HepG2 (cell line): ENCODE measurements around the gene USP14. TPM values are rescaled to one million over a fixed set of nuclear protein-coding genes. Genes with fewer than 3 reads are reported as not detected.

ENCODE experiments used
- BCL3 ChIP-seq: sonication (generic); formaldehyde crosslinking; IDR thresholded peaks from 2 replicates; pipeline ENCODE4 v1.5.1; 2020; ENCODE audit warnings: mild to moderate bottlenecking, missing genetic modification reagents, moderate library complexity
- DR1 ChIP-seq: sonication (generic); formaldehyde crosslinking; IDR thresholded peaks from 2 replicates; pipeline ENCODE4 v1.8.0; 2021; ENCODE audit warnings: mild to moderate bottlenecking, missing genetic modification reagents, inconsistent platforms
- HDAC2 ChIP-seq: sonication (generic); formaldehyde crosslinking; IDR thresholded peaks from 2 replicates; pipeline ENCODE4 v1.4.0; 2020; ENCODE audit warnings: missing genetic modification reagents
- HMGXB4 ChIP-seq, 2 experiments: sonication (generic) in 1 of 2; formaldehyde crosslinking in 1 of 2; IDR thresholded peaks; 2 replicates each; pipeline versions ENCODE4 v1.4.0 to v1.6.1; 2018 to 2020; ENCODE audit warnings: missing genetic modification reagents in 2 of 2, borderline replicate concordance in 1 of 2, low read depth in 1 of 2, mild to moderate bottlenecking in 1 of 2, missing biosample characterization in 1 of 2
- NFE2L2 ChIP-seq: fragments of 150-350 bp; IDR thresholded peaks from 2 replicates; pipeline ENCODE4 v1.6.1; 2014; ENCODE audit warnings: low read length
- RARA ChIP-seq: IDR thresholded peaks from 2 replicates; pipeline ENCODE4 v1.6.1; 2016; ENCODE audit warnings: missing genetic modification reagents, missing compliant biosample characterization
- RELA ChIP-seq: sonication (generic); formaldehyde crosslinking; IDR thresholded peaks from 2 replicates; pipeline ENCODE4 v1.4.0; 2020; ENCODE audit warnings: missing genetic modification reagents
- SUZ12 ChIP-seq: fragments of 150-350 bp; IDR thresholded peaks from 2 replicates; pipeline ENCODE4 v1.6.1; 2014; ENCODE audit warnings: low read depth, low read length
- TBL1XR1 ChIP-seq: fragments of 150-350 bp; IDR thresholded peaks from 2 replicates; pipeline ENCODE4 v1.6.1; 2014; ENCODE audit warnings: borderline replicate concordance, low read length; ENCODE audit not compliant: partially characterized antibody
- ZBTB7B ChIP-seq: sonication (generic); formaldehyde crosslinking; IDR thresholded peaks from 2 replicates; pipeline ENCODE4 v1.4.0; 2020; ENCODE audit warnings: missing genetic modification reagents
- ZHX2 ChIP-seq, 2 experiments: sonication (generic) in 1 of 2; formaldehyde crosslinking in 1 of 2; IDR thresholded peaks; 2 replicates each; pipeline versions ENCODE4 v1.6.1 to v1.9.0; 2014 to 2022; ENCODE audit warnings: antibody characterized with exemption in 1 of 2, borderline replicate concordance in 1 of 2, inconsistent platforms in 1 of 2, low read depth in 1 of 2, missing genetic modification reagents in 1 of 2
- ZNF251 ChIP-seq: sonication (generic); formaldehyde crosslinking; IDR thresholded peaks from 2 replicates; pipeline ENCODE4 v1.9.0; 2021; ENCODE audit warnings: mild to moderate bottlenecking, missing genetic modification reagents
- ZNF280B ChIP-seq: sonication (generic); formaldehyde crosslinking; IDR thresholded peaks from 2 replicates; pipeline ENCODE4 v1.5.0; 2020; ENCODE audit warnings: missing genetic modification reagents, mild to moderate bottlenecking, borderline replicate concordance
- ZNF382 ChIP-seq: sonication (generic); formaldehyde crosslinking; IDR thresholded peaks from 2 replicates; pipeline ENCODE4 v1.5.0; 2020; ENCODE audit warnings: missing genetic modification reagents, mild to moderate bottlenecking, borderline replicate concordance
- ZNF577 ChIP-seq: sonication (generic); formaldehyde crosslinking; IDR thresholded peaks from 2 replicates; pipeline ENCODE4 v1.4.0; 2020; ENCODE audit warnings: mild to moderate bottlenecking, low read depth, missing genetic modification reagents, borderline replicate concordance
- polyA plus RNA-seq, 8 experiments: library from polyadenylated mRNA; depleted of rRNA in 3 of 8; stranded (reverse) in 7 of 8; unstranded in 1 of 8; fragments of >200 nt; fragmentation: Illumina TruSeq in 4 of 8; extraction: Trizol in 4 of 8; gene quantifications; 2 replicates each; pipeline versions ENCODE4 v1.2.1 to v1.2.3, GENCODE V29; 2011 to 2016; ENCODE audit warnings: low read depth in 4 of 8, missing spikeins in 1 of 8, mixed read lengths in 1 of 8; ENCODE audit not compliant: insufficient read depth in 1 of 8
- total RNA-seq, 5 experiments: library from RNA; depleted of rRNA; stranded (reverse); fragments of >200 nt; fragmentation: Illumina TruSeq; extraction: Trizol; gene quantifications; 2 replicates each; pipeline ENCODE4 v1.2.3, GENCODE V29; 2016; ENCODE audit warnings: low read depth in 1 of 5

The USP14 gene
- total and polyA plus RNA-seq, 2 of the 13 experiments (the other 11 are each of a cell fraction or from before 2014, with no cell fraction given) = 14.7 to 16.6 TPM

GRCh38 chr18:111306-112014, 46.9 kb upstream of the USP14 start (continued):
- TF ChIP-seq TBL1XR1 (no peak), ZNF382 (CRISPR knock-in tag) (no peak), RARA (peak; percentile 32), ZBTB7B (CRISPR knock-in tag) (no peak), HMGXB4 (CRISPR knock-in tag; IDR thresholded peaks at IDR 0.05; ENCODE audit: borderline replicate concordance in 1 of 2, low read depth in 1 of 2) (0 out of 4 replicates have a peak, but pooled peaks of 1 of the 2 experiments have one; percentile 51), ZNF280B (CRISPR knock-in tag) (peak; percentile 63; the same call in 1 of the 2 replicates), ZHX2 (IDR thresholded peaks at IDR 0.05; ENCODE audit: low read depth) (no peak), ZHX2 (CRISPR knock-in tag; IDR thresholded peaks at IDR 0.05; ENCODE audit: borderline replicate concordance) (peak; percentile 51; the same call in 1 of the 2 replicates), SUZ12 (no peak), BCL3 (CRISPR knock-in tag) (peak; percentile 89), ZNF577 (CRISPR knock-in tag) (no peak), DR1 (CRISPR knock-in tag) (no peak), HDAC2 (CRISPR knock-in tag) (no peak), NFE2L2 (no peak), RELA (CRISPR knock-in tag) (no peak), ZNF251 (CRISPR knock-in tag) (no peak)
